Measurements from ENCODE around the gene TUBB1.

GRCh38 chr20:59051666-59052185 is 32.5 kb downstream of the TUBB1 start:
- TF ChIP-seq CTCF (IDR thresholded peaks at IDR 0.05; ENCODE audit: low read depth, low read length) (no peak), EZH2phosphoT487 (IDR thresholded peaks at IDR 0.05; ENCODE audit: low read depth) (no peak)
